ENCODE data around the gene MTX3. TPM values are rescaled to one million over a fixed set of nuclear protein-coding genes. Genes with fewer than 3 reads are reported as not detected.

The MTX3 gene
- 10 to 100 TPM; 10.3 to 18.2 TPM for total RNA-seq

GRCh38 chr5:79990598-79991507 is at the start of gene MTX3:
TSS of gene MTX3 (minus strand) at chr5:79991262. CDS start at chr5:79991238, 24 bp downstream.
- peak; percentile 92 to 95 for ATAC-seq
- peaks cover 22% of the 10 kb centered on the region for H3K36me3 Mint-ChIP-seq
- peak within 1 kb of the TSS; percentile 83 for H3K4me3 Mint-ChIP-seq
- peaks cover 12 to 14% of the 10 kb centered on the region in 2 donors for H3K27me3 Mint-ChIP-seq
- H3K9me3 Mint-ChIP-seq, result no peaks in the 10 kb centered on the region
- peaks cover 13 to 19% of the 10 kb centered on the region in 2 donors for H3K4me1 Mint-ChIP-seq (ENCODE audit: low read depth in 2 of 2)
- peak within 1 kb of the TSS; percentile 90 to 97 for H3K27ac Mint-ChIP-seq
- peak; percentile 88 for DNase-seq (ENCODE audit: low spot score)

- DNase-seq (ENCODE audit: low spot score), result no peak
- Mint-ChIP-seq H3K4me1 (ENCODE audit: low read depth in 2 of 2) (no peaks in the 10 kb centered on the region), H3K36me3 (no peaks in the 10 kb centered on the region), H3K4me3 (no peak overlapping the region), H3K27ac (no peak overlapping the region), H3K9me3 (no peaks in the 10 kb centered on the region), H3K27me3 (peaks cover 41 to 70% of the 10 kb centered on the region in 2 donors)
- no peak for ATAC-seq
Observed at GRCh38 chr5:80039650-80040049, 48.6 kb upstream of the MTX3 start.

GRCh38 chr5:80037366-80037765 is 46.3 kb upstream of the MTX3 start:
- Mint-ChIP-seq H3K27me3 (peaks cover 52 to 67% of the 10 kb centered on the region in 2 donors), H3K4me1 (ENCODE audit: low read depth in 2 of 2) (no peaks in the 10 kb centered on the region), H3K36me3 (no peaks in the 10 kb centered on the region), H3K9me3 (no peaks in the 10 kb centered on the region), H3K27ac (no peak overlapping the region), H3K4me3 (no peak overlapping the region)
- DNase-seq (ENCODE audit: low spot score) (no peak), ATAC-seq (peak in 1 of 2 donors; percentile 43)

- Mint-ChIP-seq H3K27ac (no peak overlapping the region), H3K36me3 (no peaks in the 10 kb centered on the region), H3K9me3 (no peaks in the 10 kb centered on the region), H3K27me3 (peaks cover 54 to 67% of the 10 kb centered on the region in 2 donors), H3K4me3 (no peak overlapping the region), H3K4me1 (ENCODE audit: low read depth in 2 of 2) (no peaks in the 10 kb centered on the region)
- ATAC-seq (no peak), DNase-seq (ENCODE audit: low spot score) (no peak)
Observed at GRCh38 chr5:80036615-80037014, 45.6 kb upstream of the MTX3 start.

- H3K4me3 Mint-ChIP-seq, result no peak overlapping the region
- ATAC-seq, result no peak
- H3K27me3 Mint-ChIP-seq, result peaks cover 54 to 64% of the 10 kb centered on the region in 2 donors
- no peak for DNase-seq (ENCODE audit: low spot score)
- no peak overlapping the region for H3K27ac Mint-ChIP-seq
- no peaks in the 10 kb centered on the region for H3K36me3 Mint-ChIP-seq
- H3K9me3 Mint-ChIP-seq, result no peaks in the 10 kb centered on the region
- no peaks in the 10 kb centered on the region for H3K4me1 Mint-ChIP-seq (ENCODE audit: low read depth in 2 of 2)
Observed at GRCh38 chr5:80035839-80036238, 44.8 kb upstream of the MTX3 start.

- Mint-ChIP-seq H3K4me1 (ENCODE audit: low read depth in 2 of 2) (no peaks in the 10 kb centered on the region), H3K9me3 (no peaks in the 10 kb centered on the region), H3K27ac (no peak within 1 kb of the TSS), H3K27me3 (peaks cover 49 to 58% of the 10 kb centered on the region in 2 donors), H3K4me3 (no peak within 1 kb of the TSS), H3K36me3 (no peaks in the 10 kb centered on the region)
- peak; percentile 40 to 42 for ATAC-seq
- DNase-seq (ENCODE audit: low spot score), result no peak
Observed at GRCh38 chr5:80034962-80035821, 44.1 kb upstream of the MTX3 start, which contains the start of gene THBS4. TSS of gene THBS4 (plus strand) at chr5:80035348. CDS start at chr5:80035538, 190 bp downstream.

GRCh38 chr5:80034559-80034958 is 43.5 kb upstream of the MTX3 start:
- Mint-ChIP-seq H3K27ac (no peak overlapping the region), H3K4me3 (no peak overlapping the region), H3K27me3 (peaks cover 45 to 51% of the 10 kb centered on the region in 2 donors), H3K9me3 (no peaks in the 10 kb centered on the region), H3K4me1 (ENCODE audit: low read depth in 2 of 2) (no peaks in the 10 kb centered on the region), H3K36me3 (no peaks in the 10 kb centered on the region)
- ATAC-seq (no peak), DNase-seq (ENCODE audit: low spot score) (no peak)

- Mint-ChIP-seq H3K4me3 (no peak overlapping the region), H3K36me3 (no peaks in the 10 kb centered on the region), H3K4me1 (ENCODE audit: low read depth in 2 of 2) (no peaks in the 10 kb centered on the region), H3K9me3 (no peaks in the 10 kb centered on the region), H3K27ac (no peak overlapping the region), H3K27me3 (peaks cover 48 to 57% of the 10 kb centered on the region in 2 donors)
- ATAC-seq (peak in 1 of 2 donors; percentile 81), DNase-seq (ENCODE audit: low spot score) (no peak)
Observed at GRCh38 chr5:80033513-80033912, 42.5 kb upstream of the MTX3 start.

GRCh38 chr5:80031109-80031508 is 40.0 kb upstream of the MTX3 start:
- Mint-ChIP-seq H3K36me3 (no peaks in the 10 kb centered on the region), H3K27me3 (peaks cover 53 to 57% of the 10 kb centered on the region in 2 donors), H3K4me3 (no peak overlapping the region), H3K27ac (no peak overlapping the region), H3K4me1 (ENCODE audit: low read depth in 2 of 2) (no peaks in the 10 kb centered on the region), H3K9me3 (no peaks in the 10 kb centered on the region)
- ATAC-seq (no peak), DNase-seq (ENCODE audit: low spot score) (no peak)

- H3K4me1 Mint-ChIP-seq (ENCODE audit: low read depth in 2 of 2), result no peaks in the 10 kb centered on the region
- ATAC-seq (no peak), DNase-seq (ENCODE audit: low spot score) (no peak)
- H3K27ac Mint-ChIP-seq, result no peak overlapping the region
- no peaks in the 10 kb centered on the region for H3K9me3 Mint-ChIP-seq
- H3K27me3 Mint-ChIP-seq, result peaks cover 38 to 53% of the 10 kb centered on the region in 2 donors
- H3K36me3 Mint-ChIP-seq, result no peaks in the 10 kb centered on the region
- H3K4me3 Mint-ChIP-seq, result no peak overlapping the region
Observed at GRCh38 chr5:80026841-80027240, 35.8 kb upstream of the MTX3 start.

GRCh38 chr5:80025069-80025468 is 34.0 kb upstream of the MTX3 start:
- no peak for ATAC-seq
- no peaks in the 10 kb centered on the region for H3K9me3 Mint-ChIP-seq
- H3K27me3 Mint-ChIP-seq, result peaks cover 34 to 50% of the 10 kb centered on the region in 2 donors
- no peaks in the 10 kb centered on the region for H3K36me3 Mint-ChIP-seq
- no peak overlapping the region for H3K4me3 Mint-ChIP-seq
- no peak overlapping the region for H3K27ac Mint-ChIP-seq
- no peak for DNase-seq (ENCODE audit: low spot score)
- H3K4me1 Mint-ChIP-seq (ENCODE audit: low read depth in 2 of 2), result no peaks in the 10 kb centered on the region

- DNase-seq (ENCODE audit: low spot score) (no peak), ATAC-seq (no peak)
- H3K4me1 Mint-ChIP-seq (ENCODE audit: low read depth in 2 of 2), result no peaks in the 10 kb centered on the region
- no peak overlapping the region for H3K4me3 Mint-ChIP-seq
- H3K36me3 Mint-ChIP-seq, result no peaks in the 10 kb centered on the region
- H3K9me3 Mint-ChIP-seq, result no peaks in the 10 kb centered on the region
- H3K27ac Mint-ChIP-seq, result no peak overlapping the region
- H3K27me3 Mint-ChIP-seq, result peaks cover 8 to 12% of the 10 kb centered on the region in 2 donors
Observed at GRCh38 chr5:80010754-80011392, 19.8 kb upstream of the MTX3 start.

- ATAC-seq (no peak), DNase-seq (ENCODE audit: low spot score) (no peak)
- Mint-ChIP-seq H3K27me3 (peaks cover 8 to 12% of the 10 kb centered on the region in 2 donors), H3K27ac (no peak overlapping the region), H3K4me3 (no peak overlapping the region), H3K36me3 (no peaks in the 10 kb centered on the region), H3K9me3 (no peaks in the 10 kb centered on the region), H3K4me1 (ENCODE audit: low read depth in 2 of 2) (no peaks in the 10 kb centered on the region)
Observed at GRCh38 chr5:80008995-80009765, 18.1 kb upstream of the MTX3 start.

Measured in natural killer cell treated with Interleukin-12 subunit alpha and Interleukin-12 subunit beta and Interleukin-15 and Interleukin-18, amount 100 ng/mL, for 72 hours (primary cell).